GM12873 (cell line): ENCODE results near the gene IFNA8.
A peak's percentile ranks its signal among the peaks of the same experiment; 100 is the strongest.

Experiments used
- TF ChIP-seq, protein P1 (sequence below): IDR thresholded peaks from 2 replicates; pipeline ENCODE4 v1.5.1; 2012; ENCODE audit warnings: low read depth, mild to moderate bottlenecking, moderate library complexity, low read length, control low read depth; ENCODE audit not compliant: insufficient read depth; ENCODE audit errors: missing control alignments

Gene IFNA8

DNA sequence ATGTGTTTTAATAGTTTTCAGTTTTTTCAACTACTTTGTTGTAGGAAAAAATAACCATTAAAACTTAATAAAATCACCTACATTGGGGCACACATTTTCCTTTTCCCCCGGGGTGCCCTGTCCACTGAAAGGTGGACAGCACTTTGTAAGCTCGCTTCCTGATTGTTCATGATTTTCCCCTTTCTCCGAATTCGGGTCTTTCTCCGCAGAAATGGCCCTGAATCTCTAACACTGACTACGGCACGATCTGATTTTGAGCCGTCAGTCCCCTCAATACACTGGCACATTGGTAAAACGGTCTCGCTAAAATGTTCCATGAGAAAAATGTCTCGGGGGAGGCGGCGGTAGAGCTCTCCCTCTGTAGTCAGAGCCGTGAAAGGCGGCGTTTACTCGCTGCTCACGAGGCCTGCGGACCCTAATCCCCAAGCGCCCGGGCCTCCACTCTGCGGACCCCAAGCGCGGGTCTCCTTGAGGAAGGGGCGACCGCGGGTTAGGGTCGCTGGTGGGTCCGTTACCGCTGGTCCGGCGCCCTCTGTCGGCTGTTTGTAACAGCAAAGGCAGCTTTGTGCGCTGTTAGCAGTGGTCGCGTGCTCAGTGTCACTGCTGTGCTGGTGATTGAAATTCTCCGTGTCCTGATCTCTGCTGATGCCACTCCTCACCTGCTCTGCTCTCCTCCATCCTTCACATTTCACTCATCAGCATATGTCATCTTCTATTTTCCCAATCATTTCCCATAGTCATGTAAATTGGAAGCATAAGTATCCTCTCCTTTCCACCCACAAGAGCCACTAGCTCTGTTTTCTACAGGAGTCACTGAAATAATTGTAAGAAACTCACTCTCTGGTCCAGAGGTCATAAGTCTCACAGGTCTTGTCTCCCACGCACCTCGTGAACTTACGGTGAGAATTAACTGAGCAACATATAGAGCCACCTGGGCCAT lies 12.9 kb upstream of the IFNA8 start:
- TF ChIP-seq, protein P1, sequence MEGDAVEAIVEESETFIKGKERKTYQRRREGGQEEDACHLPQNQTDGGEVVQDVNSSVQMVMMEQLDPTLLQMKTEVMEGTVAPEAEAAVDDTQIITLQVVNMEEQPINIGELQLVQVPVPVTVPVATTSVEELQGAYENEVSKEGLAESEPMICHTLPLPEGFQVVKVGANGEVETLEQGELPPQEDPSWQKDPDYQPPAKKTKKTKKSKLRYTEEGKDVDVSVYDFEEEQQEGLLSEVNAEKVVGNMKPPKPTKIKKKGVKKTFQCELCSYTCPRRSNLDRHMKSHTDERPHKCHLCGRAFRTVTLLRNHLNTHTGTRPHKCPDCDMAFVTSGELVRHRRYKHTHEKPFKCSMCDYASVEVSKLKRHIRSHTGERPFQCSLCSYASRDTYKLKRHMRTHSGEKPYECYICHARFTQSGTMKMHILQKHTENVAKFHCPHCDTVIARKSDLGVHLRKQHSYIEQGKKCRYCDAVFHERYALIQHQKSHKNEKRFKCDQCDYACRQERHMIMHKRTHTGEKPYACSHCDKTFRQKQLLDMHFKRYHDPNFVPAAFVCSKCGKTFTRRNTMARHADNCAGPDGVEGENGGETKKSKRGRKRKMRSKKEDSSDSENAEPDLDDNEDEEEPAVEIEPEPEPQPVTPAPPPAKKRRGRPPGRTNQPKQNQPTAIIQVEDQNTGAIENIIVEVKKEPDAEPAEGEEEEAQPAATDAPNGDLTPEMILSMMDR = peak; percentile 94

- TF ChIP-seq, protein P1 = no peak
Observed at GRCh38 chr9:21398955-21399489, 9.9 kb upstream of the IFNA8 start.

GRCh38 chr9:21399956-21400355 lies 9.0 kb upstream of the IFNA8 start:
- TF ChIP-seq, protein P1 = no peak

- TF ChIP-seq, protein P1 = peak; percentile 9
Observed at GRCh38 chr9:21402386-21403251, 6.3 kb upstream of the IFNA8 start.

DNA sequence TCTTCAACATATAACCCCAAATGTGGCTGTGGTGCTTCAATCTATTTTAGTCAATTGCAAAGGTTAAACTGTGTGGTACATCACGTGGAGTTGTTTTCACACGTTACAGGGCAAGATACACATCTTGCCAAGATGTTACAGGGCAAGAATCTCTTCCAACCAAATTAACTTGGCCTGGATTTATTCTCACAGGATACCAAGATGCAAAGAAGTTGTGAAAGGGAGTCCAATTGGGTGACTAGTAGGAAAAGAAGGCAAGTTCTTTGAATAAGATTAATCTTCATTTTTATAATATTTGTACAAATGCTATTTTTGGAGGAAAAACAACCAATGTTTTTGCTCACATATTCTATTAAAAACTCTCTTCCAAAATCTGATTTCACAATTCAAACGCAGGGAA lies 4.8 kb upstream of the IFNA8 start:
- TF ChIP-seq, protein P1 = no peak

DNA sequence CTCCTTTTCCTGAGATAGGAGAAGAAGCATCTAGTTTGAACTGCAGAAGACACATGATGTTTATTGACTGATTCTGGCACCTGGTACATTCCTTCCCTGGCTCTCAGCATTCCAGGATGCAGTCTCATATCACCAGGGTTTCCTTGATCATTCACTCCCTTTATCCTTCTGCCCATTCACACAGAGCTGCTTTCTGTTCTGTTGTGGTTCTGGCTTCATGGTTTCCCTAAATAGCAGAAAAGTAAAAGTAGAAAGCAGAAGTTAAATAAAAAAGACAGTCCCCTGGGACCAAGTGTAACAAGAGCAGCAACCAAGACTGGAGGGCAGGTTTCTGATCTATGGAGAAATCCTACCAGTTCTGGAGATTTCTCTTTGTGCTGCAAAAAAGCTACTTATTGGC lies 3.2 kb downstream of the IFNA8 start:
- TF ChIP-seq, protein P1 = no peak

- TF ChIP-seq, protein P1 = no peak
Observed at GRCh38 chr9:21413151-21413550, 4.2 kb downstream of the IFNA8 start.
